Pancreas (tissue), 10 donors: Measurements from ENCODE around the gene SAMMSON. TPM values are rescaled to one million over a fixed set of nuclear protein-coding genes. Genes with fewer than 3 reads are reported as not detected.

ENCODE experiments used
- ATAC-seq, 4 donors: fragments of 200-7000 bp; cut with Tn5 transposase; one replicate each; pipeline versions ENCODE4 v1.8.0 to v1.9.1; 2020; ENCODE audit warnings: mild to moderate bottlenecking in 4 of 4, moderate library complexity in 4 of 4
- DNase-seq, 6 donors: peaks; one replicate each; pipeline ENCODE4 v3.0.0-alpha.2; 2020
- FAIRE-seq: peaks from 2 replicates; lab custom pipeline; 2012; peaks lifted over from hg19 to GRCh38; lab: Jason Lieb, UNC
- H3K27ac ChIP-seq, 4 donors: fragments of 200-600 bp; sonication (generic); 1 replicate in 3 of 4; 2 replicates in 1 of 4; pipeline versions ENCODE4 v1.5.0 to v1.8.0; 2020
- H3K27me3 ChIP-seq, 4 donors: fragments of 200-600 bp; one replicate each; pipeline ENCODE4 v1.8.0; 2021
- H3K36me3 ChIP-seq, 3 donors: fragments of 200-600 bp; sonication (generic) in 1 of 3; one replicate each; pipeline versions ENCODE4 v1.5.0 to v1.8.0; 2020 to 2021
- H3K4me1 ChIP-seq, 3 donors: fragments of 200-600 bp; one replicate each; pipeline ENCODE4 v1.8.0; 2021
- H3K4me3 ChIP-seq, 4 donors: fragments of 200-600 bp; sonication (generic) in 2 of 4; one replicate each; pipeline versions ENCODE4 v1.5.0 to v1.8.0; 2020 to 2021
- H3K9me3 ChIP-seq, 4 donors: fragments of 200-600 bp; one replicate each; pipeline ENCODE4 v1.8.0; 2021
- CTCF ChIP-seq, 4 donors: fragments of 200-600 bp; sonication (generic) in 3 of 4; IDR thresholded peaks; one replicate each; pipeline versions ENCODE4 v1.5.0 to v1.8.0; 2021; ENCODE audit warnings: antibody characterized with exemption in 4 of 4
- WGBS, 2 donors: extraction: QIAGEN DNeasy Blood & Tissue Kit; methylation state at CpG; one replicate each; pipeline ENCODE4 v1.1.7; 2013; 5-methylcytosine and 5-hydroxymethylcytosine counted together
- intact Hi-C, 3 donors: fragments of 100-400 bp; cut with DNase I; formaldehyde crosslinking; loops; one replicate each; pipeline versions ENCODE4 v1.11.1 to v1.14.2; 2022
- polyA plus RNA-seq, 2 donors: library from polyadenylated mRNA; stranded (reverse); fragments of 200-250 nt; gene quantifications; one replicate each; pipeline ENCODE4 v1.2.3, GENCODE V29; 2013
- total RNA-seq, 6 donors: library from RNA; stranded (reverse); fragmentation: NEBNext Ultra II Directional in 4 of 6; extraction: Animal tissue kit (Norgen Biotek cat#: 25700) in 4 of 6; gene quantifications; one replicate each; pipeline versions ENCODE4 v1.2.1 to v1.2.4, GENCODE V29; 2021 to 2023
- donor health status: healthy with polysubstance abuse.
- donor health status: DM: no; HTN: no; CAD: no; lungs with moderate emphysema.
- donor health status: DM: no; HTN: no; CAD: no.
- donor health status: control.
- donor health status: control.
- donor health status: Bipolar disorder and iron deficiency.
- donor health status: DM: yes; HTN: yes; CAD: no.
- donor health status: DM: no; HTN: no; CAD: no.
- donor health status: DM: no; HTN: no; CAD: no.
- donor health status: DM: yes; HTN: yes; CAD: no.

The SAMMSON gene
- total and polyA plus RNA-seq, 8 donors: 0.14 TPM; not detected in 7

- no peaks in the 10 kb centered on the region for H3K9me3 ChIP-seq
- DNase-seq (no peak), FAIRE-seq (no peak), ATAC-seq (peak in 1 of 4 donors; percentile 33)
- H3K36me3 ChIP-seq: no peaks in the 10 kb centered on the region
- H3K4me3 ChIP-seq: no peak overlapping the region
- 83 to 95% methylated on average over 5 of the region's 5 CpGs for WGBS, 2 donors
- no peaks in the 10 kb centered on the region for H3K4me1 ChIP-seq
- TF ChIP-seq CTCF (IDR thresholded peaks at IDR 0.05): no peak
- H3K27me3 ChIP-seq: no peaks in the 10 kb centered on the region
- intact Hi-C loops: no loop called here
- H3K27ac ChIP-seq: no peak overlapping the region
Observed at GRCh38 chr3:69983546-69984265, 15.8 kb upstream of the SAMMSON start.

- peak in 2 of 4 donors; percentile 25 to 36 for ATAC-seq
- H3K27ac ChIP-seq: no peak overlapping the region
- WGBS, 2 donors: 47 to 63% methylated on average over 4 of the region's 4 CpGs
- no peaks in the 10 kb centered on the region for H3K27me3 ChIP-seq
- H3K9me3 ChIP-seq: no peaks in the 10 kb centered on the region
- H3K4me3 ChIP-seq: no peak overlapping the region
- intact Hi-C loops: no loop called here
- no peaks in the 10 kb centered on the region for H3K36me3 ChIP-seq
- H3K4me1 ChIP-seq: no peaks in the 10 kb centered on the region
- peak in 2 of 6 donors; percentile 4 to 56 for DNase-seq
- TF ChIP-seq CTCF (IDR thresholded peaks at IDR 0.05): no peak
- FAIRE-seq: no peak
Observed at GRCh38 chr3:69985266-69985665, 14.3 kb upstream of the SAMMSON start.

GRCh38 chr3:69986419-69986818 is 13.1 kb upstream of the SAMMSON start:
- ATAC-seq (no peak), DNase-seq (no peak), FAIRE-seq (no peak)
- H3K4me1 ChIP-seq: no peaks in the 10 kb centered on the region
- no peak overlapping the region for H3K27ac ChIP-seq
- H3K9me3 ChIP-seq: no peaks in the 10 kb centered on the region
- H3K27me3 ChIP-seq: no peaks in the 10 kb centered on the region
- 70 to 75% methylated on average over 6 of the region's 6 CpGs for WGBS, 2 donors
- intact Hi-C loops: no loop called here
- TF ChIP-seq CTCF (IDR thresholded peaks at IDR 0.05): no peak
- H3K36me3 ChIP-seq: no peaks in the 10 kb centered on the region
- H3K4me3 ChIP-seq: no peak overlapping the region

GRCh38 chr3:69987833-69988232 is 11.7 kb upstream of the SAMMSON start:
- WGBS, 2 donors: 82 to 91% methylated on average over 6 of the region's 6 CpGs
- FAIRE-seq (no peak), DNase-seq (no peak), ATAC-seq (no peak)
- no peak overlapping the region for H3K4me3 ChIP-seq
- H3K27ac ChIP-seq: no peak overlapping the region
- no peak for TF ChIP-seq CTCF (IDR thresholded peaks at IDR 0.05)
- intact Hi-C loops: no loop called here
- no peaks in the 10 kb centered on the region for H3K36me3 ChIP-seq
- H3K4me1 ChIP-seq: no peaks in the 10 kb centered on the region
- H3K9me3 ChIP-seq: no peaks in the 10 kb centered on the region
- no peaks in the 10 kb centered on the region for H3K27me3 ChIP-seq

- ATAC-seq: no peak
Observed at GRCh38 chr3:69993757-69994156, 5.8 kb upstream of the SAMMSON start.

More at GRCh38 chr3:69993757-69994156, 5.8 kb upstream of the SAMMSON start:
- TF ChIP-seq CTCF (IDR thresholded peaks at IDR 0.05): no peak
- Histone ChIP-seq H3K4me3 (no peak overlapping the region), H3K36me3 (no peaks in the 10 kb centered on the region), H3K4me1 (no peaks in the 10 kb centered on the region), H3K27ac (no peak overlapping the region), H3K9me3 (no peaks in the 10 kb centered on the region), H3K27me3 (no peaks in the 10 kb centered on the region)
- FAIRE-seq (no peak), DNase-seq (no peak)
- intact Hi-C loops: no loop called here
- 79 to 80% methylated on average over 4 of the region's 4 CpGs for WGBS, 2 donors
